ENCODE results near the gene SLC26A3.

The SLC26A3 gene

GRCh38 chr7:107743567-107744344 is 59.3 kb downstream of the SLC26A3 start, which contains the start of gene CBLL1:
TSS of gene CBLL1 (plus strand) at chr7:107744142. CDS start at chr7:107744164, 22 bp downstream.
- DNase-seq, result peak; percentile 96 to 99

GRCh38 chr7:107742678-107743566 is 60.1 kb downstream of the SLC26A3 start:
- DNase-seq, result peak; percentile 92 to 95

- DNase-seq, result no peak
These were observed 74.7 kb downstream of the SLC26A3 start for GRCh38 chr7:107728276-107728675.

GRCh38 chr7:107726356-107727130 is 76.5 kb downstream of the SLC26A3 start:
- DNase-seq, result no peak

- DNase-seq, result peak; percentile 60 to 87
These were observed 77.8 kb downstream of the SLC26A3 start for GRCh38 chr7:107725138-107725740.

- no peak for DNase-seq
These were observed 79.8 kb downstream of the SLC26A3 start for GRCh38 chr7:107723255-107723654.

- DNase-seq, result no peak
These were observed 81.7 kb downstream of the SLC26A3 start for GRCh38 chr7:107721286-107721685.

GRCh38 chr7:107718456-107719193 is 84.4 kb downstream of the SLC26A3 start:
- no peak for DNase-seq

- no peak for DNase-seq
These were observed 87.5 kb downstream of the SLC26A3 start for GRCh38 chr7:107715531-107715930.

All from NCI-H526 (cell line).